Neuron (in vitro differentiated cells): ENCODE measurements around the gene OR52K1.
"Not testable (repeated sequence)": the region's sequence is repeated elsewhere in the genome, so short reads cannot be mapped to it uniquely, and the experiment has no call there.

ENCODE experiments used
- H2AFZ ChIP-seq: one replicate; pipeline ENCODE4 v1.6.1; 2013; ENCODE audit warnings: low read depth, mild to moderate bottlenecking, inconsistent platforms, low read length, moderate library complexity
- H3K27me3 ChIP-seq: one replicate; pipeline ENCODE4 v1.6.1; 2013; ENCODE audit warnings: low read length; ENCODE audit not compliant: insufficient read depth
- H3K36me3 ChIP-seq: one replicate; pipeline ENCODE4 v1.6.1; 2013; ENCODE audit warnings: low read length; ENCODE audit not compliant: insufficient read depth
- H3K4me1 ChIP-seq: one replicate; pipeline ENCODE4 v1.6.1; 2013; ENCODE audit warnings: low read length; ENCODE audit not compliant: insufficient read depth
- H3K4me3 ChIP-seq: 2 replicates; pipeline ENCODE4 v1.5.1; 2013; ENCODE audit warnings: mild to moderate bottlenecking, low read length, moderate library complexity
- H3K9me3 ChIP-seq: one replicate; pipeline ENCODE4 v1.6.1; 2013; ENCODE audit warnings: low read length

The OR52K1 gene

DNA sequence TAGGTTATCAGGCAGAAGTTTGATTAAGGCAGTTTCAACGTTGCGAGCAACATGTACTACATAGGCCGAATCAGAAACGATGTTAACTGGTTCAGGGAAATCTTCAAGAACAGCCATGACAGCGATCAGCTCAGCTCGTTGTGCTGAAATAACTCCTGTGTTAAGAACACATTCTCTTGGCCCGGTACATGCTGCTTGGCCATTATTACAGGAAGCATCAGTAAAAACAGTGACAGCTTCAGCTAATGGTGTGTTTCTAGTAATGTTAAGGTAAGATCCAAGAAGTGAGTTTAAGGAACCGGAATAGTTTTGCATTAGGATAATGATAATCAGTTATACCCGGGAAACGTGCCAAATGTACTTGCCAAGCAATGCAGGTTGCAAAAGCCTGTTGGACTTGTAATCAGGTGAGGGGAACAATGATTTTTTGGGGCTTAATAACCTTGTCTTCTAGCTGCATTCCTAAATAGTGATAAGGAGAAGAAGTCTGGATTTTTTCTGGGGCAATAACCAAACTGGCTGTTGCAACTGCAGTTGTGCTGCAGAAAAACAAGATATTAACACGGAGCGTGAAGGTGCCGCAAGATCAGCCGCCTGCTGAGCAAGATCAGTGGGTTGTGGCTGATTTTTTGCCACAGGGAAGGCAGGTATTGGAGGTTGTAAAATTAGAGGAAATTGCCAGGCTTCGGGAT is 14.3 kb downstream of the OR52K1 start:
- no peaks in the 10 kb centered on the region for H3K4me1 ChIP-seq
- no peak overlapping the region for H3K4me3 ChIP-seq
- no peak overlapping the region for H2AFZ ChIP-seq
- peaks cover 17% of the 10 kb centered on the region for H3K27me3 ChIP-seq
- H3K36me3 ChIP-seq: no peaks in the 10 kb centered on the region
- no peaks in the 10 kb centered on the region for H3K9me3 ChIP-seq

DNA sequence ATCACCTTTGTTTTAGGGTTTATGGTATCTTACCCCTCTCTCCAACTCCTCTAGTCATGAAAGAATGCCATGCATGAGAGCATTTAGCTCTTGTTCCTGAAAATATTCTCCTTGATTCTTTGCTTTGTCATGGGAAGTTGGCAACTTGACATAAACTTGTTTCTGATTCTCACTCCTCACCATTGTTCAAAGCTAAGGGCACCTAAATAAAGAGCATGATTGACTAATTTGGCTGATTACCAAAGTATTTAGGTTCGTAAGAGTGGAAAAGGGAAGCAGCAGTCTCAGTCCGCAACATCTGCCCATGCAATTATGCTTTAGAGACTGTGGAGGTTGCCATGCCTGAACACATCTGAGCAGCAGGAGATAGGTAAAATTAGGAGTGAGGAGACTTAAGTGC is 26.4 kb downstream of the OR52K1 start:
- Histone ChIP-seq H3K4me3 (no peak overlapping the region), H3K9me3 (no peaks in the 10 kb centered on the region), H3K27me3 (peaks cover 11% of the 10 kb centered on the region), H2AFZ (no peak overlapping the region), H3K36me3 (no peaks in the 10 kb centered on the region), H3K4me1 (no peaks in the 10 kb centered on the region)

DNA sequence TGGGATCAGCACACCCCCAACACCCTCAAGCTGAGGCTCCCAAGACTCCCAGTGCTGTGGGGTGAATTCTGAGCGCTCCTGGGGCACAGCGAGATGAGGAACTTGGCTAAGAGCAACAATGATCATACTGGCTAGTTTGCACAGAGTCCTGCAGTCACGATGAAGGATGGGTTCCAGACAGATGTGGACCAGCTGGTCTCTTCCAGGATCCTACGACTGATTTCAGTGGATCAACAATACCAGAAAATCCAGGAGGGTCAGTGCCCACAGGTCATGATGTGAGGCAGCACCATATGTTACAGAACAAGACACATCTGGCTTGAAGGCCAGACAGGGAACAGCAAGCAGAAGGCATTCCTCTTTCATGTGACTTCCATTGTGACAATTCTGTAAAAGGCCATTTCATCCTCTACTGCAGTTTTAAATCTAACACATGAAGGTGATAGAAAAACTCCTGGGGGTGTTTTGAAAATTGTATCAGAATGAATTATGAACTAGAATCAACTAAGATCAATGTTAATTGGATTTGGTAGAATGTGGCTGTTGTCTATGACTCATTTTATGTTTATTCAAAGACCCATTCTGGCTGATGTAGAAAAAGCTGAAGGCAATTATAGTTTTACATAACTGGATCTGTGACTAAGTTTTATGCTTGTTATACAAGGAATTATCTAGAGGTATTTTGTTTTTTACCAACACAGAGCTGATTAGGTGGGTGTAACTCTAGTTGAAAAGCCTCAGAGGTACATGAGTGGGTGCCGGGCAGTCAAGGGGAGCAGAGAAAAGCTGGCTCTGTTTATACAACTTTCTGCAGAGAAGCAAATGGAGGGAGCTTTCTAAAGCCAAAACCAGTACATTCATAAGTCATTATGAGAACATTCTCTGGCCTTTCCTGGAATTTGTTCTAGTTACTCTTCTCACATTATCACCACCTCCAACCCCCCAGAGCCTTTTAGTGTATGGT is 29.1 kb downstream of the OR52K1 start:
- no peaks in the 10 kb centered on the region for H3K9me3 ChIP-seq
- H3K4me1 ChIP-seq: no peaks in the 10 kb centered on the region
- no peak overlapping the region for H3K4me3 ChIP-seq
- H2AFZ ChIP-seq: no peak overlapping the region
- H3K27me3 ChIP-seq: peaks cover 12% of the 10 kb centered on the region
- no peaks in the 10 kb centered on the region for H3K36me3 ChIP-seq

DNA sequence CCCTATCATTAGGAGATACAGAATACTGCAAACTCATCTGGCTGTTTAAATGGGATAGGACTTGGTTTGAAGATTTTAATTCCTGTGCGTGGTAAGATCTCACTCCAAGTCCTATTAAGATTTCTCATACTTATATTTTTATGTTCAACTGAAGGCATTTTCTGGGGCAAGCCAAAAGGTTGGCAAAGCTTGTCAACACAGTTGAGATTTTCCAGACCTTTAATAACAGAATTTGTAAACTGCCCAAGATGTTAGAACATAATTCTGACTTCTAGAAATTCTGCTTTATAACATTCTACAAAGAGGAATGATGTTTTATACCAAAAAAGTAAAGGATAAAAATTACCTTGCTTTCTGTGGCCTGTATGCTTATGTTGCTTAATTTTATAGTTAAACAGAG is 31.8 kb downstream of the OR52K1 start:
- H3K4me3 ChIP-seq: no peak overlapping the region
- H3K4me1 ChIP-seq: no peaks in the 10 kb centered on the region
- no peaks in the 10 kb centered on the region for H3K9me3 ChIP-seq
- no peaks in the 10 kb centered on the region for H3K36me3 ChIP-seq
- no peak overlapping the region for H2AFZ ChIP-seq
- H3K27me3 ChIP-seq: peaks cover 11% of the 10 kb centered on the region

DNA sequence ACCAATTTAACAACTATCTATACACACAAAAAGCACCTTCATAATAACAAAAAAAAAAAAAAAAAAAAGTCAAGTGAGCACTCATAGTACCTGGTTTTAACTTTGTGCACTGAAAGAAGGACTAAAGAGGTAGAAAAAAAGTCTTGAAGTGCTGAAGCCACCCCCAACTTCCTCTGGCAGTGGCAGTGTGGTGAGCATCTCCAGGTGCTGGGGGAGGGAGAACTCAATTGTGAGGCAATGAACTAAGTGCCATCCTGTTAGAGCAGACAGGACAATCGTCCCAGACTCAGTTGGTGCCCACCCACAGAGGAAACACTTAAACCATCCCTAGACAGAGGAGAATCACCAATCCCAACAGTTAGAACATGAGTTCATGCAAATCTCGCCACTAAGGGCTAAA is 39.9 kb downstream of the OR52K1 start:
- Histone ChIP-seq H3K4me1 (no peaks in the 10 kb centered on the region), H3K27me3 (peaks cover 2% of the 10 kb centered on the region), H3K9me3 (no peaks in the 10 kb centered on the region), H2AFZ (no peak overlapping the region), H3K36me3 (no peaks in the 10 kb centered on the region), H3K4me3 (no peak overlapping the region)

DNA sequence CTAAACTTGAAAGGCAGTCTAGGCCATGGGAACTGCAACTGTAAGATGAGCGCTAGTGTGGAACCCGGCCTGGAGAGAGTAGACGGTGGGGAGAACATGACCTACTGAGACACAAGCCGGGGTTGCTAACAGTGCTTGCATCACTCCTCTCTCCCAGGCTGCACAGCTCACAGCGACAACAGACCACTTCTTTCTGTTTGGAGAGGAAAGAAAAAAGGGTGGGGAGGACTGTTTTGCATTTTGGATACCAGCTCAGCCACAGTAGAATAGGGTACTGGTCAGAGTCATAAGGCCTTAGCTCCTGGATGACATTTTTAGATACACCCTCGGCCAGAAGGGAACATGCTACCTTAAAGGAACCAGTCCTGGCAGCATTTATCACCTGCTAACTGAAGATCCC is 40.3 kb downstream of the OR52K1 start:
- H3K4me3 ChIP-seq: no peak overlapping the region
- H3K36me3 ChIP-seq: no peaks in the 10 kb centered on the region
- H3K4me1 ChIP-seq: no peaks in the 10 kb centered on the region
- no peak overlapping the region for H2AFZ ChIP-seq
- no peaks in the 10 kb centered on the region for H3K27me3 ChIP-seq
- H3K9me3 ChIP-seq: no peaks in the 10 kb centered on the region

DNA sequence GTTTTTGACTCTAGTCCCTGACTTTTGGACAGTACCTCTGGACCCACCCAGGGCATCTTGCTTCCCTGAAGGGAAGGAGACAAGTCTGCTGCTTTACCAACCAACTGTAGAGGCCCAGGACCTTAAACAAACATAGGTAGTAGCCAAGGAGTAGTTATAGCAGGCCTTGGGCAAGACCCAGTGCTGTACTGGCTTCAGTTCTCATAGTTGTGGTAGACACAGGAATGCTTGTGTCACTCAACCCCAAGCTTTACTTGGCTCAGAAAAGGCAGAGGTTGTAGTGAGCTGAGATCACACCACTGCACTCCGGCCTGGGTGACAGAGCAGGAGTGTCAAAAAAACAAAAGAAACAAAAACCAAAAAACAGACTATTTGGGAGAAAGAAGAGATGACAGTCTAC is 41.2 kb downstream of the OR52K1 start:
- Histone ChIP-seq H3K27me3 (no peaks in the 10 kb centered on the region), H3K4me3 (no peak overlapping the region), H3K4me1 (no peaks in the 10 kb centered on the region), H3K36me3 (no peaks in the 10 kb centered on the region), H2AFZ (no peak overlapping the region), H3K9me3 (no peaks in the 10 kb centered on the region)

DNA sequence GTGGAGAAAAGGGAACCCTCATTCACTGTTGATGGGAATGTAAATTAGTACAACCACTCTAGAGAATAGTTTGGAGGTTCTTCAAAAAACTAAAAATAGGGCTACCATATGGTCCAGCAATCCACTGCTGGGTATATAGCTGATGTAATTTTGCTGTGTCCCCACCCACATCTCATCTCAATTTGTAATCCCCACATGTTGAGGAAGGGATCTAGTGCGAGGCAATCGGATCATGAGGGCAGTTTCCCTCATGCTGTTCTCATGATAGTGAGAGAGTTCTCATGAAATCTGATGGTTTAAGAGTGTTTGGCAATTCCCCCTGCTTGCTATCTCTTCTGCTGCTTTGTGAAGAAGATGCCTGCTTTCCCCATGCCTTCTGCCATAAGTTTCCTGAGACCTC is 45.5 kb downstream of the OR52K1 start:
- H3K9me3 ChIP-seq: no peaks in the 10 kb centered on the region
- H3K36me3 ChIP-seq: no peaks in the 10 kb centered on the region
- H3K27me3 ChIP-seq: no peaks in the 10 kb centered on the region

DNA sequence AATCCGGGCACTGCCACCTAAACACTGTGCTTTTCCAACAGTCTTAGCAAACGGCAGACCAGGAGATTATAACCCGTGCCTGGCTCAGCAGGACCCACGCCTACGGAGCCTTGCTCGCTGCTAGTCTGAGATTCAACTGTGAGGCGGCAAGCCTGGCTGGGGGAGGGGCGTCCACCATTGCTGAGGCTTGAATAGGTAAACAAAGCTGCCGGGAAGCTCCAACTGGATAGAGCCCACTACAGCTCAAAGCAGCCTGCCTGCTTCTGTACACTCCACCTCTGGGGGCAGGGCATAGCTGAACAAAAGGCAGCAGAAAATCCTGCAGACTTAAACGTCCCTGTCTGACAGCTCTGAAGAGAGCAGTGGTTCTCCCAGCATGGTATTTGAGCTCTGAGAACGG is 49.2 kb downstream of the OR52K1 start:
- H3K4me3 ChIP-seq: not testable (repeated sequence)

More for the DNA sequence above, 45.5 kb downstream of the OR52K1 start:
- Histone ChIP-seq H3K4me3 (no peak overlapping the region), H2AFZ (no peak overlapping the region), H3K4me1 (peaks cover 2% of the 10 kb centered on the region)

DNA sequence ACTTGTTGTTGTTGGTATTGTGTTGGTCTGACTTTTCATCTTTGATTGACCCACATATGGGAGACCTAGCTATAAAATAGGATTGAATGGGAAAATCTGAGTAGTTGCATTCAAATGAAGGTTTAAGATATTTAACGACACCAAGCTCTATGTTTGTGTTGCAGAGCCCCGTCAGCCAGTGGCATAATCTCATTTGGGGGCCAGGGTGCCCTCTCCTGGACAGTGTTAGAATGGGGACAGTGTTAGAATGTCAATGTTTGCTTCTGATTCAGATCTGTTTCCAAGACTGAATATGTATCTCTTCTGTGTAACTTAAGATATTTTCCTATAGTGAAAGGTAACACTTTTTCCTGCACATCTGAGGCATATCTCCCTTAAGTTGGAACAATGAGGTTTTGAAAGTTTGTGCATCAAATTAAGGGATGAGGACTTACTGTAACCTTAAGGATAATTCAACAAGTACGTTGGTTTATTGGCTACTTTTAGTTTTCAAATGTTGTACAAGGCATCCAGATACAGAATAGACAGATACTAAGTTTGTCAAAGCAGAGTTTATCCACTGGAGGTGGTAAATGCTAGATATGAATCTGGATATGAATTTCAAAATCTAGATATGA is 57.3 kb downstream of the OR52K1 start:
- peaks cover 3% of the 10 kb centered on the region for H3K27me3 ChIP-seq
- no peaks in the 10 kb centered on the region for H3K36me3 ChIP-seq
- H3K4me1 ChIP-seq: no peaks in the 10 kb centered on the region
- no peaks in the 10 kb centered on the region for H3K9me3 ChIP-seq
- no peak overlapping the region for H3K4me3 ChIP-seq
- no peak overlapping the region for H2AFZ ChIP-seq

More for the DNA sequence above, 49.2 kb downstream of the OR52K1 start:
- H3K9me3 ChIP-seq, H3K4me1 ChIP-seq, H3K36me3 ChIP-seq, H3K27me3 ChIP-seq: not testable (repeated sequence)
- H2AFZ ChIP-seq: peak overlapping the region; percentile 20

DNA sequence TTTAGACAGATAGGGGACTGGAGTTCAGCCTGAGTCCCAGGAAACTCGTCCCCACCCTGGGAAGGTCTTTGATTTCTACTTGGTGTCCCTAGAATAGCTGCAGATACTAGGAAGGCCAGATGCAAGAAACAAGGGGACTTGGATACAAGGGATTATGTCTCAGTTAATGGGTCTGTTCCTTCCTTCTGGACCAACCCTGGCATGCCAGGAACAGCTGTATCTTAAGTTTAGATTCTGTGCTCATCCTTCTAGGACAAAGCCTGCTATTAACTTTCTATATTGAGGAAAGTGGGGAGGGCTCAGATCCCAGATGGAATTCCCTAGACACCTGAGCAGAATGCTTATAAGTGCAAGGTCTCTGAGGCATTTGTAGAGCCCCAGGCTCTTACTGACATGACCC is 58.6 kb downstream of the OR52K1 start:
- no peaks in the 10 kb centered on the region for H3K4me1 ChIP-seq

More for the DNA sequence above, 58.6 kb downstream of the OR52K1 start:
- Histone ChIP-seq H3K27me3 (peaks cover 3% of the 10 kb centered on the region), H3K4me3 (no peak overlapping the region), H3K9me3 (no peaks in the 10 kb centered on the region), H2AFZ (no peak overlapping the region), H3K36me3 (no peaks in the 10 kb centered on the region)
